Sigmoid colon (tissue), 7 donors: ENCODE data around the gene ATP6V0D1. TPM values are rescaled to one million over a fixed set of nuclear protein-coding genes. Genes with fewer than 3 reads are reported as not detected.
"Not testable (repeated sequence)": the region's sequence is repeated elsewhere in the genome, so short reads cannot be mapped to it uniquely, and the experiment has no call there.

Experiments
- DNase-seq: peaks from one replicate; pipeline ENCODE4 v3.0.0-alpha.2; 2019
- H3K27ac ChIP-seq, 4 donors: fragments of 200-600 bp; sonication (generic); one replicate each; pipeline ENCODE4 v1.5.1; 2016 to 2019; ENCODE audit warnings: mild to moderate bottlenecking in 1 of 4
- H3K27me3 ChIP-seq, 3 donors: fragments of 200-600 bp; sonication (generic); one replicate each; pipeline ENCODE4 v1.5.1; 2019; ENCODE audit warnings: mild to moderate bottlenecking in 1 of 3
- H3K36me3 ChIP-seq, 4 donors: fragments of 200-600 bp; sonication (generic); one replicate each; pipeline ENCODE4 v1.5.1; 2016 to 2019
- H3K4me1 ChIP-seq, 4 donors: fragments of 200-600 bp; sonication (generic); one replicate each; pipeline ENCODE4 v1.5.1; 2017 to 2019
- H3K4me3 ChIP-seq, 4 donors: fragments of 200-600 bp; sonication (generic); one replicate each; pipeline ENCODE4 v1.5.1; 2017 to 2019; ENCODE audit warnings: mild to moderate bottlenecking in 2 of 4, moderate library complexity in 1 of 4
- H3K9me3 ChIP-seq, 4 donors: fragments of 200-600 bp in 3 of 4; sonication (generic) in 3 of 4; one replicate each; pipeline versions ENCODE4 v1.5.1 to v1.6.1; 2013 to 2019
- EP300 ChIP-seq, 4 donors: sonication (generic); formaldehyde crosslinking; IDR thresholded peaks; one replicate each; pipeline ENCODE4 v1.6.1; 2017; ENCODE audit warnings: antibody characterized with exemption in 4 of 4
- POLR2A ChIP-seq, 2 donors: fragments of 450-650 bp; IDR thresholded peaks; one replicate each; pipeline ENCODE4 v1.6.1; 2016; ENCODE audit warnings: antibody characterized with exemption in 2 of 2, mild to moderate bottlenecking in 2 of 2, moderate library complexity in 2 of 2
- POLR2AphosphoS5 ChIP-seq, 4 donors: sonication (generic); formaldehyde crosslinking; IDR thresholded peaks; one replicate each; pipeline ENCODE4 v1.6.1; 2017; ENCODE audit warnings: antibody characterized with exemption in 4 of 4
- WGBS, 2 donors: extraction: QIAGEN DNeasy Blood & Tissue Kit; methylation state at CpG; one replicate each; pipeline ENCODE4 v1.1.7; 2013; 5-methylcytosine and 5-hydroxymethylcytosine counted together
- intact Hi-C: fragments of 100-400 bp; cut with DNase I; formaldehyde crosslinking; loops from one replicate; pipeline ENCODE4 v1.15.1; 2023
- polyA plus RNA-seq, 3 donors: library from polyadenylated mRNA; stranded (reverse); fragments of 200-250 nt; gene quantifications; one replicate each; pipeline ENCODE4 v1.2.3, GENCODE V29; 2013
- total RNA-seq, 4 donors: library from RNA; depleted of rRNA; stranded (reverse); fragments of >200 nt; gene quantifications; one replicate each; pipeline ENCODE4 v1.1.0, GENCODE V29; 2016
- TF ChIP-seq, protein P1 (sequence below), 4 experiments: fragments of 450-650 bp in 3 of 4; fragments of 200-600 bp in 1 of 4; IDR thresholded peaks; one replicate each; pipeline ENCODE4 v1.5.1; 2016 to 2019; ENCODE audit warnings: antibody characterized with exemption in 4 of 4, mild to moderate bottlenecking in 3 of 4, moderate library complexity in 2 of 4
- donor health status: healthy with polysubstance abuse.
- donor health status: Bipolar disorder and iron deficiency.
- donor health status: healthy.

Gene ATP6V0D1
- total and polyA plus RNA-seq, 7 donors: 70.3 to 287 (median 112) TPM

DNA sequence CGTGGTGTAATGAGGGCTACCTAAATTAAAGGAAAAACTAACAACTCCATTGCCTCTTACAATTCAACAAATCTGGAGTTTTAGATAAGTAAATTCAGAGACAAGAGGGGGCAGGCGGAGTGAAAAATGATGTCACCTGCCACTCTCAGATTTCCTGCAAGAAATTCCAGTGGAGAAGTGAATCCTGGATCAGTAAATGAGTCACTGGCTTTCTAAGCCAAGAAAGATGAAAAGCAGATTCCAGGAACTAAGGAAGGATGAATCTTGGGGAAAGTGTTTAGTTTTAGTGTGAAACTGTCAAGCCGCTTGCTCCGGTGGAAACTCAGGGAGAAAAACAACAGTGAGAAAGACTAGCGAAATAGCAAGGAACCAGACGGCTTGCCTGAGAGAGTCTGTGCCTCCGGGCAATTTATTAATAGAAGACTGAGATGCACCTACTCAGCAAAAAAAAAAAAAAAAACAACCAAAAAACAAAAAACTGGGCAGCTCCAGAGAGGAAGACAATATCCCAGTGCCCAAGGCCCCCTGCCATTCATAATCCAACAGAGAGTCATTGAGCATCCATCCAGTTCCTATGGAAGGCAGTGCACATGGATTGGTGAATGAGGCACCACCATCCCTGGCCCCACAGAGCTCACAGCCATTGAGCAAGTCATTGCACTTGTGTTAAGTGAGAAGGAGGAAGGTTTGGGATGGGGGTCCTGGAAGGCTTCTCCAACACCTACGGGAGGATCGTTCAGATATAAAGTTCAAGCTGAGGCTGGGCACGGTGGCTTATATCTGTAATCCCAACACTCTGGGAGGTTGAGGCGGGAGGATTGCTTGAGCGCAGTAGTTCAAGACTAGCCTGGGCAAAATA lies 35.6 kb upstream of the ATP6V0D1 start:
- Histone ChIP-seq H3K27me3 (no peaks in the 10 kb centered on the region), H3K36me3 (no peaks in the 10 kb centered on the region), H3K27ac (peak overlapping the region in 3 of 4 donors; percentile 11 to 66 (median 43)), H3K4me3 (no peak overlapping the region), H3K4me1 (peaks cover 0 to 17% (median 9%) of the 10 kb centered on the region in 4 donors), H3K9me3 (no peaks in the 10 kb centered on the region)
- DNase-seq: no peak
- TF ChIP-seq, protein P1, sequence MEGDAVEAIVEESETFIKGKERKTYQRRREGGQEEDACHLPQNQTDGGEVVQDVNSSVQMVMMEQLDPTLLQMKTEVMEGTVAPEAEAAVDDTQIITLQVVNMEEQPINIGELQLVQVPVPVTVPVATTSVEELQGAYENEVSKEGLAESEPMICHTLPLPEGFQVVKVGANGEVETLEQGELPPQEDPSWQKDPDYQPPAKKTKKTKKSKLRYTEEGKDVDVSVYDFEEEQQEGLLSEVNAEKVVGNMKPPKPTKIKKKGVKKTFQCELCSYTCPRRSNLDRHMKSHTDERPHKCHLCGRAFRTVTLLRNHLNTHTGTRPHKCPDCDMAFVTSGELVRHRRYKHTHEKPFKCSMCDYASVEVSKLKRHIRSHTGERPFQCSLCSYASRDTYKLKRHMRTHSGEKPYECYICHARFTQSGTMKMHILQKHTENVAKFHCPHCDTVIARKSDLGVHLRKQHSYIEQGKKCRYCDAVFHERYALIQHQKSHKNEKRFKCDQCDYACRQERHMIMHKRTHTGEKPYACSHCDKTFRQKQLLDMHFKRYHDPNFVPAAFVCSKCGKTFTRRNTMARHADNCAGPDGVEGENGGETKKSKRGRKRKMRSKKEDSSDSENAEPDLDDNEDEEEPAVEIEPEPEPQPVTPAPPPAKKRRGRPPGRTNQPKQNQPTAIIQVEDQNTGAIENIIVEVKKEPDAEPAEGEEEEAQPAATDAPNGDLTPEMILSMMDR (IDR thresholded peaks at IDR 0.05): no peak
- TF ChIP-seq POLR2A (IDR thresholded peaks at IDR 0.05) (no peak), EP300 (IDR thresholded peaks at IDR 0.05) (no peak)
- 87 to 91% methylated on average over 12 of the region's 12 CpGs for WGBS, 2 donors
- intact Hi-C loops: no loop called here

- TF ChIP-seq POLR2AphosphoS5 (IDR thresholded peaks at IDR 0.05) (peak in 1 of 4 donors; percentile 28), EP300 (IDR thresholded peaks at IDR 0.05) (no peak), POLR2A (IDR thresholded peaks at IDR 0.05) (no peak)
- TF ChIP-seq, protein P1 (IDR thresholded peaks at IDR 0.05): peak; percentile 15 to 68 (median 30)
- Histone ChIP-seq H3K4me1 (peaks cover 0 to 13% (median 8%) of the 10 kb centered on the region in 4 donors), H3K27ac (no peak overlapping the region), H3K27me3 (no peaks in the 10 kb centered on the region), H3K36me3 (no peaks in the 10 kb centered on the region), H3K4me3 (no peak overlapping the region), H3K9me3 (no peaks in the 10 kb centered on the region)
- intact Hi-C loops: loop anchor here (1.0 kb wide), 1 partner anchor 20 kb away; no protein-coding TSS in a partner anchor
- peak; percentile 90 for DNase-seq
- WGBS, 2 donors: 9 to 11% methylated on average over 8 of the region's 8 CpGs
Observed at GRCh38 chr16:67514382-67514828, 33.4 kb upstream of the ATP6V0D1 start.

- H3K9me3 ChIP-seq, H3K36me3 ChIP-seq, DNase-seq, H3K27me3 ChIP-seq, H3K27ac ChIP-seq, H3K4me3 ChIP-seq: not testable (repeated sequence)
- intact Hi-C loops: loop anchor here (1.0 kb wide), 1 partner anchor 20 kb away; no protein-coding TSS in a partner anchor
- 88 to 97% methylated on average over 1 of the region's 1 CpG for WGBS, 2 donors
- peaks cover 0 to 13% (median 8%) of the 10 kb centered on the region in 4 donors for H3K4me1 ChIP-seq
Observed at GRCh38 chr16:67513892-67514291, 32.9 kb upstream of the ATP6V0D1 start.

GRCh38 chr16:67509016-67509415 lies 28.1 kb upstream of the ATP6V0D1 start:
- intact Hi-C loops: no loop called here
- Histone ChIP-seq H3K9me3 (no peaks in the 10 kb centered on the region), H3K4me3 (no peak overlapping the region), H3K4me1 (no peaks in the 10 kb centered on the region), H3K27me3 (no peaks in the 10 kb centered on the region), H3K36me3 (no peaks in the 10 kb centered on the region), H3K27ac (no peak overlapping the region)
- 87% methylated on average over 4 of the region's 4 CpGs for WGBS, 2 donors
- TF ChIP-seq, protein P1 (IDR thresholded peaks at IDR 0.05): no peak
- TF ChIP-seq POLR2AphosphoS5 (IDR thresholded peaks at IDR 0.05) (no peak), POLR2A (IDR thresholded peaks at IDR 0.05) (no peak), EP300 (IDR thresholded peaks at IDR 0.05) (no peak)
- DNase-seq: no peak

GRCh38 chr16:67506468-67506867 lies 25.5 kb upstream of the ATP6V0D1 start:
- H3K4me1 ChIP-seq: no peaks in the 10 kb centered on the region
- H3K27ac ChIP-seq: no peak overlapping the region
- no peak for TF ChIP-seq POLR2AphosphoS5 (IDR thresholded peaks at IDR 0.05)
- TF ChIP-seq POLR2A (IDR thresholded peaks at IDR 0.05): no peak
- TF ChIP-seq, protein P1 (IDR thresholded peaks at IDR 0.05): no peak
- no peak for TF ChIP-seq EP300 (IDR thresholded peaks at IDR 0.05)
- H3K4me3 ChIP-seq: no peak overlapping the region
- DNase-seq: no peak
- H3K36me3 ChIP-seq: no peaks in the 10 kb centered on the region
- no peaks in the 10 kb centered on the region for H3K27me3 ChIP-seq
- 77 to 84% methylated on average over 8 of the region's 8 CpGs for WGBS, 2 donors
- no peaks in the 10 kb centered on the region for H3K9me3 ChIP-seq
- intact Hi-C loops: no loop called here
